ENCODE data around the gene PMS1.
"Not testable (repeated sequence)": the region's sequence is repeated elsewhere in the genome, so short reads cannot be mapped to it uniquely, and the experiment has no call there.

The PMS1 gene

GRCh38 chr2:189818249-189819038 is 34.2 kb downstream of the PMS1 start:
- no peak for DNase-seq

GRCh38 chr2:189819297-189819704 is 35.1 kb downstream of the PMS1 start:
- DNase-seq = no peak

GRCh38 chr2:189821953-189822748 is 37.9 kb downstream of the PMS1 start:
- no peak for DNase-seq

- DNase-seq = no peak
Measured at GRCh38 chr2:189824694-189825396, 40.6 kb downstream of the PMS1 start.

- no peak for DNase-seq
Measured at GRCh38 chr2:189826039-189826438, 41.8 kb downstream of the PMS1 start.

GRCh38 chr2:189829102-189829833 is 45.0 kb downstream of the PMS1 start:
- no peak for DNase-seq

- DNase-seq = no peak
Measured at GRCh38 chr2:189830510-189830909, 46.3 kb downstream of the PMS1 start.

GRCh38 chr2:189834059-189834458 is 49.8 kb downstream of the PMS1 start:
- DNase-seq = no peak

GRCh38 chr2:189834642-189835041 is 50.4 kb downstream of the PMS1 start:
- DNase-seq = not testable (repeated sequence)

- DNase-seq = no peak
Measured at GRCh38 chr2:189835855-189836558, 51.8 kb downstream of the PMS1 start.

GRCh38 chr2:189836644-189837043 is 52.4 kb downstream of the PMS1 start:
- DNase-seq = no peak

- no peak for DNase-seq
Measured at GRCh38 chr2:189837326-189837725, 53.1 kb downstream of the PMS1 start.

GRCh38 chr2:189841019-189841418 is 56.8 kb downstream of the PMS1 start:
- DNase-seq = no peak

- no peak for DNase-seq
Measured at GRCh38 chr2:189848276-189848675, 64.0 kb downstream of the PMS1 start.

GRCh38 chr2:189849550-189849949 is 65.3 kb downstream of the PMS1 start:
- no peak for DNase-seq

- DNase-seq = no peak
Measured at GRCh38 chr2:189851174-189851826, 67.0 kb downstream of the PMS1 start.

GRCh38 chr2:189854187-189854586 is 69.9 kb downstream of the PMS1 start:
- no peak for DNase-seq

- DNase-seq = no peak
Measured at GRCh38 chr2:189854940-189855339, 70.7 kb downstream of the PMS1 start.

GRCh38 chr2:189858291-189858690 is 74.0 kb downstream of the PMS1 start:
- DNase-seq = no peak

GRCh38 chr2:189860161-189860560 is 75.9 kb downstream of the PMS1 start:
- no peak for DNase-seq

- no peak for DNase-seq
Measured at GRCh38 chr2:189862751-189863150, 78.5 kb downstream of the PMS1 start.

GRCh38 chr2:189865826-189866225 is 81.6 kb downstream of the PMS1 start:
- no peak for DNase-seq

Data from CD4-positive, alpha-beta T cell treated with Interleukin-4 for 4 hours (primary cell).